Measurements from ENCODE around the gene ALCAM.

DNA sequence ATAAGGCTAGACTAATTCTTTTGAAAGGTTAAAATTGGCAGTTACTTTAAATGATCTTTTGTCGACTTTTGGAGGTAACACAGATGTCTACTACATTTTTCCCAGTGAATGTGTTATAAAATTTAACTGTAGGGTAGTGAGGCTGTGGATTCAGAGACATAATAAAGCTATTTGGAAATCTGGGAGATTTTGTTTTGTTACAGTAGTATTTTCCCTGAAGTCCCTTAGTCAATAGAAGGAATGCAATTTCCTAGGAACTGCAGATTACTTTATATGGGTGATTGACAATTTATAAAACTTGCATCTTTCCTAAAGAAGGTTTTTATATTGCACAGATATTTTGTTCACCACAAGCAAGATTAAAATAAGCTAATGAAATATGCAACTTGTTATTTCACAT is 96.9 kb downstream of the ALCAM start:
- TF ChIP-seq, protein P1, sequence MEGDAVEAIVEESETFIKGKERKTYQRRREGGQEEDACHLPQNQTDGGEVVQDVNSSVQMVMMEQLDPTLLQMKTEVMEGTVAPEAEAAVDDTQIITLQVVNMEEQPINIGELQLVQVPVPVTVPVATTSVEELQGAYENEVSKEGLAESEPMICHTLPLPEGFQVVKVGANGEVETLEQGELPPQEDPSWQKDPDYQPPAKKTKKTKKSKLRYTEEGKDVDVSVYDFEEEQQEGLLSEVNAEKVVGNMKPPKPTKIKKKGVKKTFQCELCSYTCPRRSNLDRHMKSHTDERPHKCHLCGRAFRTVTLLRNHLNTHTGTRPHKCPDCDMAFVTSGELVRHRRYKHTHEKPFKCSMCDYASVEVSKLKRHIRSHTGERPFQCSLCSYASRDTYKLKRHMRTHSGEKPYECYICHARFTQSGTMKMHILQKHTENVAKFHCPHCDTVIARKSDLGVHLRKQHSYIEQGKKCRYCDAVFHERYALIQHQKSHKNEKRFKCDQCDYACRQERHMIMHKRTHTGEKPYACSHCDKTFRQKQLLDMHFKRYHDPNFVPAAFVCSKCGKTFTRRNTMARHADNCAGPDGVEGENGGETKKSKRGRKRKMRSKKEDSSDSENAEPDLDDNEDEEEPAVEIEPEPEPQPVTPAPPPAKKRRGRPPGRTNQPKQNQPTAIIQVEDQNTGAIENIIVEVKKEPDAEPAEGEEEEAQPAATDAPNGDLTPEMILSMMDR (IDR thresholded peaks at IDR 0.05): no peak
- no peak for TF ChIP-seq POLR2A (IDR thresholded peaks at IDR 0.05)

Measured in Peyer's patch (tissue), 4 donors.